ENCODE results near the gene CXCL11.

DNA sequence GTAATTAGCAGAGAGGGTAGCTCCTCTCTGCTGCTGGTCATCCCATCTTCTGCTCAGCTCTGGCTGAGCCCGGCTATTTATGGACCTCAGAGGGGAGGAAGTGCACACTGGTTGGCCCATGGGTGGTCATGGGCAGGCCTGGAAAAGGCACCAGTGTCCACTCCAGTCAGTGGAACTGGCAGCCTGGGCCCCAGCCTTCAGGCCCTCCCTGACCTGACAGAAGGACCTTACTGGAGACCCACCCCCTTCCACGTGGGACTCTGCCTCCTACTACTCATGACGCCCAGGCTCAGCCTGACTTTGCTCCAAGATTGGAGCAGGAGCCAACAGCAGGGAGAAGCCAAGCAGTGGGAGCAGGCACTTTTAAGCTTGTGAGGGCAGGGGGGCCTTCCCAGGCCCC lies 30.7 kb upstream of the CXCL11 start:
- TF ChIP-seq, protein P1, sequence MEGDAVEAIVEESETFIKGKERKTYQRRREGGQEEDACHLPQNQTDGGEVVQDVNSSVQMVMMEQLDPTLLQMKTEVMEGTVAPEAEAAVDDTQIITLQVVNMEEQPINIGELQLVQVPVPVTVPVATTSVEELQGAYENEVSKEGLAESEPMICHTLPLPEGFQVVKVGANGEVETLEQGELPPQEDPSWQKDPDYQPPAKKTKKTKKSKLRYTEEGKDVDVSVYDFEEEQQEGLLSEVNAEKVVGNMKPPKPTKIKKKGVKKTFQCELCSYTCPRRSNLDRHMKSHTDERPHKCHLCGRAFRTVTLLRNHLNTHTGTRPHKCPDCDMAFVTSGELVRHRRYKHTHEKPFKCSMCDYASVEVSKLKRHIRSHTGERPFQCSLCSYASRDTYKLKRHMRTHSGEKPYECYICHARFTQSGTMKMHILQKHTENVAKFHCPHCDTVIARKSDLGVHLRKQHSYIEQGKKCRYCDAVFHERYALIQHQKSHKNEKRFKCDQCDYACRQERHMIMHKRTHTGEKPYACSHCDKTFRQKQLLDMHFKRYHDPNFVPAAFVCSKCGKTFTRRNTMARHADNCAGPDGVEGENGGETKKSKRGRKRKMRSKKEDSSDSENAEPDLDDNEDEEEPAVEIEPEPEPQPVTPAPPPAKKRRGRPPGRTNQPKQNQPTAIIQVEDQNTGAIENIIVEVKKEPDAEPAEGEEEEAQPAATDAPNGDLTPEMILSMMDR (IDR thresholded peaks at IDR 0.05; ENCODE audit: low read depth, low read length): no peak
- TF ChIP-seq EZH2phosphoT487 (IDR thresholded peaks at IDR 0.05; ENCODE audit: low read depth): no peak
